Skeletal muscle satellite cell (primary cell): ENCODE results near the gene C16orf92. TPM values are rescaled to one million over a fixed set of nuclear protein-coding genes. Genes with fewer than 3 reads are reported as not detected.

ENCODE experiments used
- H3K27me3 ChIP-seq: 2 replicates; pipeline ENCODE4 v1.7.0; 2013; ENCODE audit warnings: low read length; ENCODE audit not compliant: control insufficient read depth, insufficient read depth
- H3K36me3 ChIP-seq: 2 replicates; pipeline ENCODE4 v1.7.0; 2013; ENCODE audit warnings: mild to moderate bottlenecking, control low read depth, low read length; ENCODE audit not compliant: insufficient read depth
- H3K4me1 ChIP-seq: 2 replicates; pipeline ENCODE4 v1.7.0; 2013; ENCODE audit warnings: low read length; ENCODE audit not compliant: control insufficient read depth, insufficient read depth
- H3K4me2 ChIP-seq: 2 replicates; pipeline ENCODE4 v1.7.0; 2013; ENCODE audit warnings: mild to moderate bottlenecking, low read length
- H3K4me3 ChIP-seq: 2 replicates; pipeline ENCODE4 v1.7.0; 2013; ENCODE audit warnings: low read length
- H3K9ac ChIP-seq: 2 replicates; pipeline ENCODE4 v1.7.0; 2013; ENCODE audit warnings: mild to moderate bottlenecking, low read depth, low read length, moderate library complexity
- H3K9me3 ChIP-seq: replicated peaks from 2 replicates; pipeline ENCODE4 v1.7.0; 2013; ENCODE audit warnings: mild to moderate bottlenecking, control low read depth, low read length
- total RNA-seq: library from RNA; depleted of rRNA; stranded (reverse); fragments of >200 nt; gene quantifications from 2 replicates; pipeline ENCODE4 v1.2.3, GENCODE V29; 2012; rRNA removed

Gene C16orf92
- total RNA-seq = not detected in 2 replicates

- Histone ChIP-seq H3K9ac (no peak within 1 kb of the TSS), H3K27me3 (peaks cover 41% of the 10 kb centered on the region), H3K36me3 (no peaks in the 10 kb centered on the region)
These were observed at the start of gene C16orf92 for GRCh38 chr16:30022887-30023286. Gene C16orf92, plus strand, starts transcription at chr16:30023198. Its CDS starts 143 bp downstream, at chr16:30023341.

GRCh38 chr16:29973384-29974246, 49.4 kb upstream of the C16orf92 start, which contains the start of gene TAOK2:
Gene TAOK2, plus strand, starts transcription at chr16:29973868. Its CDS starts 3,905 bp downstream, at chr16:29977773.
- H3K4me3 ChIP-seq = peak within 1 kb of the TSS; percentile 89
- H3K4me2 ChIP-seq = peak within 1 kb of the TSS; percentile 88
- H3K36me3 ChIP-seq = peaks cover 34% of the 10 kb centered on the region
- no peaks in the 10 kb centered on the region for H3K9me3 ChIP-seq
- H3K27me3 ChIP-seq = no peaks in the 10 kb centered on the region
- H3K9ac ChIP-seq = peak within 1 kb of the TSS; percentile 95
- peaks cover 31% of the 10 kb centered on the region for H3K4me1 ChIP-seq

More at GRCh38 chr16:30022887-30023286, at the start of gene C16orf92:
- H3K4me1 ChIP-seq = peaks cover 6% of the 10 kb centered on the region
- no peak within 1 kb of the TSS for H3K4me2 ChIP-seq
- H3K9me3 ChIP-seq = no peaks in the 10 kb centered on the region
- no peak within 1 kb of the TSS for H3K4me3 ChIP-seq

- peak overlapping the region; percentile 89 for H3K4me3 ChIP-seq
- H3K27me3 ChIP-seq = no peaks in the 10 kb centered on the region
- H3K9ac ChIP-seq = peak overlapping the region; percentile 95
- H3K4me2 ChIP-seq = peak overlapping the region; percentile 88
- no peaks in the 10 kb centered on the region for H3K9me3 ChIP-seq
- H3K4me1 ChIP-seq = peaks cover 31% of the 10 kb centered on the region
- H3K36me3 ChIP-seq = peaks cover 37% of the 10 kb centered on the region
These were observed 48.5 kb upstream of the C16orf92 start for GRCh38 chr16:29974291-29975133.

DNA sequence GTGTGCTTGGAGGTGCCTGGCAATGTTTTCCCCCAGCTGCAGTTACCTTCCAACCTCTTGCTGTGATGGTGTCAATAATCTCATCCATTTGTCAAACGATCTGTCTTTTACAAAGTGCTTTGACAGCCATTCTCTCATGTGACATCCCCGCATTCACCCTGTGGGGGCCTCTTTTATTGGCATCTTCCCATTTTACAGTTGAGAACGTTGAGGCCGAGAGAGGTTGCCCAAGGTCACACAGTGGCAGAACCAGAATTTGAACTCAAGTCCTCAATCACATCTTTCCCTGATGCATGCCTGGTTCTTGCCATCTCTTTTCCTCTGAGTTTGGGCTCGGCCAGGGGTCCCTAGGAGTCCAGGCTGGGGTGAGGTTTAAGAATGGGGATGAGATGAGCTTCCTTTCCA, 47.9 kb upstream of the C16orf92 start:
- H3K4me3 ChIP-seq = peak overlapping the region; percentile 89
- H3K9me3 ChIP-seq = no peaks in the 10 kb centered on the region
- H3K4me2 ChIP-seq = peak overlapping the region; percentile 88
- H3K4me1 ChIP-seq = peaks cover 31% of the 10 kb centered on the region
- no peaks in the 10 kb centered on the region for H3K27me3 ChIP-seq
- peak overlapping the region; percentile 95 for H3K9ac ChIP-seq
- peaks cover 41% of the 10 kb centered on the region for H3K36me3 ChIP-seq

DNA sequence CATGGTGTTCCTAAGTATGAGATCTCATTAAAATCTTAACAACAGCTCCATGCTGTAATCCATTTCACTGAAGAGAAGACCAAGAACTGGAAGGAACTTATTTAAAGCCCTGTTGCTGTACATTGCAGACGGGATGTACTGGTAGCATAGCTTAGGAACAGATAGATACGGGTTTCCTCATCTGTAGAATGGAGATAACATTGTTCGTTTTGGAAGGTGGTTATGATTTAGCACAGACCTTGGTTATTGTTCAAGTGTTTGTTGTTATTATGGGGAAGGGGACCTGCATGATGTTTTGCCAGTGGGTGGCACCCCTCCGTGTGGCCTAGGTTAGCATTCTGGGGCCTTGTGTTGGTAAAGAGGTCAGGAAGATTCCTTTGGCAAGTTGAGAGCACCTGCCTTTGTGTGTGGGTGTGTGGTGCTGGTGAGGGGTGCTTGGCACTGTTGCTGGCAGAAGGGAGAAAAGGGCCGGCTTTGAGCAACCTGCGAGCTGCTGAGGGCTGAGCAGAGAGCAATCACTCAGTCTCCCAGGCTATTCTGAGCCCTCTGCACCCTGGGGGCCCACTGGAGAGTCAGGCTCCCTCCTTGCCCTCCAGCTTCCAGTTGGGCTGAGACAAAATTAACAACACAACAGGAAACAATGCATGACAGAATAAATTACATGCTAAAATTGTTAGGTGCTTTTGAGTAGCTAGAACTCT, 47.0 kb upstream of the C16orf92 start:
- peak overlapping the region; percentile 88 for H3K4me2 ChIP-seq
- H3K4me1 ChIP-seq = peaks cover 31% of the 10 kb centered on the region
- no peaks in the 10 kb centered on the region for H3K9me3 ChIP-seq
- peak overlapping the region; percentile 95 for H3K9ac ChIP-seq
- H3K27me3 ChIP-seq = no peaks in the 10 kb centered on the region
- H3K4me3 ChIP-seq = peak overlapping the region; percentile 89
- peaks cover 49% of the 10 kb centered on the region for H3K36me3 ChIP-seq

DNA sequence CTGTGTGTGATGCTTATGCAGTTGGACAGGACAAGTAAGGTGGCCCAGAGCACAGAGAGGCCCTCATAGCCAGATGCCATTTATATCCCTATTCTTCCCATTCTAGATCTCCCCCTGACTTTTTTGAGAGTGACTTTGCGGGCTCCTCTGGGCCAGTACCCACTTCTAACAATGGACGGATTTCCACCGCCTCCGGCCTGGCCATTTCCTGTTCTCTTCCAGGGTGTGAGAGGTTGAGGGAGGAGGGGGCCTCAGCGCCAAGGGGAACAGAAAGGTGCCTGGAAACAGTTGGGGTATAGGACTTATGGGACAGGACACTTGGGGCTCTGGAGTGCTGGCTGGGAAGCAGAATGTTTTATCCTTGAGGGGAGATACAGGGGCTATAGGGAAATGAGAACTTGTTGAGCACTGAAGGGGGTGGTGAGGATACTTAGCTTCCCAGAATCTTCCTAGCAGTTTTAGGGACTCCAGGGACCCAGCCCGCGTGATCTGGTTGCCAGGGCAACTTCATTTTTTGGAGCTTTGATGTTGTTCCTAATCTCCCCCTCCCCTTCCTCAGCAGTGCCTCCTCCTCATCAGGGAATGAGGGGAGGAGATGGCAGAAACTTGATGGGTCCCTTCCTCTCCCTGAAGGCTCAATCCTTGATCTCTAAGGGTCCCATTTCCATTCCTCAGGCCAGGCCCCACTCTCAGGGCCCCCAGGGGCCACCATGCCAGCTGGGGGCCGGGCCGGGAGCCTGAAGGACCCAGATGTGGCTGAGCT, 45.8 kb upstream of the C16orf92 start:
- H3K9me3 ChIP-seq = no peaks in the 10 kb centered on the region
- H3K4me1 ChIP-seq = peaks cover 31% of the 10 kb centered on the region
- H3K4me3 ChIP-seq = peak overlapping the region; percentile 89
- H3K36me3 ChIP-seq = peaks cover 58% of the 10 kb centered on the region
- H3K4me2 ChIP-seq = peak overlapping the region; percentile 88
- no peaks in the 10 kb centered on the region for H3K27me3 ChIP-seq
- no peak overlapping the region for H3K9ac ChIP-seq

DNA sequence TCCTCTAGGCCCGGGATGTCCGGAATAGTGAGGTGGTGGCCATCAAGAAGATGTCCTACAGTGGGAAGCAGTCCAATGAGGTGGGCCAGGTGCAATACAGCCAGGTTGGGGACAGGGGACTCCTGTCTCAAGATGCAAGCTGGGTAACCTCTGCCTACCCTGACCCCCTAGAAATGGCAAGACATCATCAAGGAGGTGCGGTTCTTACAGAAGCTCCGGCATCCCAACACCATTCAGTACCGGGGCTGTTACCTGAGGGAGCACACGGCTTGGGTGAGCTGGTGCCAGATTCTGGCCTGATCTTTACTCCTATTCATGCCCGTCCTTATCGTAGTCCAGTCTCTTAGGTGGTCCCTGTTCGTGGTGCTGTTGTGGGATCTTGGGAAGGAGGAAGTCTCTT, 44.9 kb upstream of the C16orf92 start:
- Histone ChIP-seq H3K4me1 (peaks cover 30% of the 10 kb centered on the region), H3K36me3 (peaks cover 58% of the 10 kb centered on the region), H3K9me3 (no peaks in the 10 kb centered on the region), H3K9ac (no peak overlapping the region), H3K4me3 (no peak overlapping the region), H3K4me2 (no peak overlapping the region), H3K27me3 (no peaks in the 10 kb centered on the region)

DNA sequence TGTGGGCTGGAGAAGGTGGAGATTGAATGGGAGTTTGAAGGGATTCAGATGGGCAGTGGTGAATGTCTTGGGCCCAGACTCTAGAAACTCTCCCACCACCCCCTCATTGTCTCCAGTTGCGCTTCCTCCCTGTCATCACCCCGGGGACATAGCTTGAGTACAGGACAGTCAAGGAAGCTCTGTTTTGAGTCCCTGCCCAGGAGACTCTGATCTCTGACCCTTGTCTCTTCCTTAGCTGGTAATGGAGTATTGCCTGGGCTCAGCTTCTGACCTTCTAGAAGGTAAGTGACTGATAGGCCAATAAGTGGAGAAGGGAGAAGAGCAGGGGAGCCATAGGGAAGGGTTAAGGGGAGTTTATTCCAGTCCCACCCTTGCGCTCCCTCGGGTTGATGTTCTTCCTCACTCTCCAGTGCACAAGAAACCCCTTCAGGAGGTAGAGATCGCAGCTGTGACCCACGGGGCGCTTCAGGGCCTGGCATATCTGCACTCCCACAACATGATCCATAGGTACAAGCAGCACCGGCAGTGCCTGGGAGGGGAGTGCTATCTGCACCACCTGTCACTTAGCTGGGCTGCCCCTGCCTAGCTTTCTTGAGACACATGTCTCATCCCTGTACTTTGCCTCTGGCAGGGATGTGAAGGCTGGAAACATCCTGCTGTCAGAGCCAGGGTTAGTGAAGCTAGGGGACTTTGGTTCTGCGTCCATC, 44.3 kb upstream of the C16orf92 start:
- Histone ChIP-seq H3K4me1 (peaks cover 27% of the 10 kb centered on the region), H3K4me3 (no peak overlapping the region), H3K9ac (no peak overlapping the region), H3K27me3 (no peaks in the 10 kb centered on the region), H3K9me3 (no peaks in the 10 kb centered on the region), H3K4me2 (no peak overlapping the region), H3K36me3 (peaks cover 63% of the 10 kb centered on the region)

GRCh38 chr16:29982560-29983419, 40.2 kb upstream of the C16orf92 start:
- Histone ChIP-seq H3K4me3 (no peak overlapping the region), H3K4me2 (no peak overlapping the region), H3K36me3 (peaks cover 100% of the 10 kb centered on the region), H3K4me1 (no peaks in the 10 kb centered on the region), H3K9me3 (no peaks in the 10 kb centered on the region), H3K27me3 (no peaks in the 10 kb centered on the region), H3K9ac (no peak overlapping the region)
